ENCODE results near the gene GNGT2. TPM values are rescaled to one million over a fixed set of nuclear protein-coding genes. Genes with fewer than 3 reads are reported as not detected.
"Not testable (repeated sequence)": the region's sequence is repeated elsewhere in the genome, so short reads cannot be mapped to it uniquely, and the experiment has no call there.

GNGT2 gene
- total RNA-seq, 4 donors from 2014 or later = 1.5 to 4.2 (median 2.7) TPM

DNA sequence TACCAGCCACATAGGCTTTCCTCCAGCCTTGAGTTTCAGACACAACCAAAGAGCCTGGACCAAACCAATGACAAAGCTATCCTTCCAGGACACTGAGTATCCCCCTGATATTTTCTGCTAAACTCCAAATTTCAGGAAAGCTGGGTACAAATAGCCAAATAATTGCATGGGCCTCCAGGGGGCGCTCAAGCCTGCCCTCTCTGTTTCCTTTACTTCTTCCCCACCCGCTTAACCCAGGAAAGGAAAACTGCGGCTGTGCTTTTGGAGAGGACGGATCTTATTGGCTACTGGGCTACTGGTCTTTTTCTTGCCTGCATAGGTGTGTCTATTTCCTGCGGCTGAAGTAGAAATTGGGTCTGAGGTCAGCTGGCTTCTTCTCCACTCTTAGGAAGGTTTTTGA lies 30.1 kb downstream of the GNGT2 start:
- intact Hi-C loops (cut with DNase I) = no loop called here

GRCh38 chr17:49175978-49176377 lies 34.4 kb downstream of the GNGT2 start:
- H3K4me3 ChIP-seq (replicated peaks in 1 of 3); intact Hi-C loops (cut with DNase I); H3K36me3 ChIP-seq; H3K4me1 ChIP-seq; DNase-seq; H3K27ac ChIP-seq; H3K27me3 ChIP-seq; H3K9me3 ChIP-seq: not testable (repeated sequence)
- 92 to 93% methylated on average over 11 of the region's 11 CpGs for WGBS, 2 donors

More for the DNA sequence above, 30.1 kb downstream of the GNGT2 start:
- Histone ChIP-seq H3K4me3 (replicated peaks in 1 of 3) (no peak overlapping the region), H3K4me1 (peaks cover 0 to 5% of the 10 kb centered on the region in 2 donors), H3K27me3 (no peaks in the 10 kb centered on the region), H3K9me3 (no peaks in the 10 kb centered on the region), H3K27ac (no peak overlapping the region), H3K36me3 (no peaks in the 10 kb centered on the region)
- peak; percentile 68 to 71 for DNase-seq
- TF ChIP-seq, protein P1, sequence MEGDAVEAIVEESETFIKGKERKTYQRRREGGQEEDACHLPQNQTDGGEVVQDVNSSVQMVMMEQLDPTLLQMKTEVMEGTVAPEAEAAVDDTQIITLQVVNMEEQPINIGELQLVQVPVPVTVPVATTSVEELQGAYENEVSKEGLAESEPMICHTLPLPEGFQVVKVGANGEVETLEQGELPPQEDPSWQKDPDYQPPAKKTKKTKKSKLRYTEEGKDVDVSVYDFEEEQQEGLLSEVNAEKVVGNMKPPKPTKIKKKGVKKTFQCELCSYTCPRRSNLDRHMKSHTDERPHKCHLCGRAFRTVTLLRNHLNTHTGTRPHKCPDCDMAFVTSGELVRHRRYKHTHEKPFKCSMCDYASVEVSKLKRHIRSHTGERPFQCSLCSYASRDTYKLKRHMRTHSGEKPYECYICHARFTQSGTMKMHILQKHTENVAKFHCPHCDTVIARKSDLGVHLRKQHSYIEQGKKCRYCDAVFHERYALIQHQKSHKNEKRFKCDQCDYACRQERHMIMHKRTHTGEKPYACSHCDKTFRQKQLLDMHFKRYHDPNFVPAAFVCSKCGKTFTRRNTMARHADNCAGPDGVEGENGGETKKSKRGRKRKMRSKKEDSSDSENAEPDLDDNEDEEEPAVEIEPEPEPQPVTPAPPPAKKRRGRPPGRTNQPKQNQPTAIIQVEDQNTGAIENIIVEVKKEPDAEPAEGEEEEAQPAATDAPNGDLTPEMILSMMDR (IDR thresholded peaks at IDR 0.05) = peak; percentile 43 to 79 (median 71)
- no peak for TF ChIP-seq POLR2A (IDR thresholded peaks at IDR 0.05)
- WGBS, 2 donors = 10 to 18% methylated on average over 5 of the region's 5 CpGs

GRCh38 chr17:49170711-49171110 lies 39.7 kb downstream of the GNGT2 start:
- DNase-seq; H3K9me3 ChIP-seq; H3K36me3 ChIP-seq; H3K27ac ChIP-seq; H3K27me3 ChIP-seq; intact Hi-C loops (cut with DNase I); H3K4me3 ChIP-seq (replicated peaks in 1 of 3): not testable (repeated sequence)
- 78 to 88% methylated on average over 3 of the region's 3 CpGs for WGBS, 2 donors
- H3K4me1 ChIP-seq = peaks cover 9 to 13% of the 10 kb centered on the region in 2 donors

- Histone ChIP-seq H3K9me3 (no peaks in the 10 kb centered on the region), H3K27me3 (no peaks in the 10 kb centered on the region), H3K36me3 (no peaks in the 10 kb centered on the region), H3K4me3 (replicated peaks in 1 of 3) (no peak overlapping the region), H3K27ac (no peak overlapping the region), H3K4me1 (peaks cover 9 to 13% of the 10 kb centered on the region in 2 donors)
- 75 to 94% methylated on average over 2 of the region's 2 CpGs for WGBS, 2 donors
- DNase-seq = no peak
- intact Hi-C loops (cut with DNase I) = no loop called here
- TF ChIP-seq POLR2A (IDR thresholded peaks at IDR 0.05) = no peak
- TF ChIP-seq, protein P1 (IDR thresholded peaks at IDR 0.05) = no peak
These were observed 40.2 kb downstream of the GNGT2 start for GRCh38 chr17:49170216-49170615.

DNA sequence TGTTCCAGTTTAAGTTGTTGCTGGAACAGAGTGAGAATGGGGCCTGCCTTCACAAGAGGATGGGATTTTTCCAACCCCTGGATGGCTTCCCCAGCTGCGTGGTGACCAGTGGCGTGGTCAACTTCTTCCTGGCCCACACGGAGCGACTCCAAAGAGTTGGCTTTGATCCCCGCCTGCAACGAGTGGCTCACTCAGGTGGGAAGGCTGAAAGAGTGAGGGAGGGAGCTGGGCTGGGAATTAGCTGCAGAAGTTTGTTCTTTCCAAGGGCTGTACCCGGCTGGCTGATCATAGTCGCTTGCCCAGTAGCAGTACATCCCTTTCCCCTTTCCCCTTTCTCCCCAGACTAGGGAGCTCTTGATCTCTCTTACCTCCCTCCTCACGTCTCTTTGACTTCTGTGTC lies 41.7 kb downstream of the GNGT2 start:
- intact Hi-C loops (cut with DNase I) = no loop called here
- no peaks in the 10 kb centered on the region for H3K36me3 ChIP-seq
- 35 to 40% methylated on average over 9 of the region's 9 CpGs for WGBS, 2 donors
- H3K9me3 ChIP-seq = no peaks in the 10 kb centered on the region
- H3K4me1 ChIP-seq = peaks cover 9 to 13% of the 10 kb centered on the region in 2 donors
- no peak overlapping the region for H3K4me3 ChIP-seq (replicated peaks in 1 of 3)
- DNase-seq = peak; percentile 75 to 80
- no peaks in the 10 kb centered on the region for H3K27me3 ChIP-seq
- TF ChIP-seq, protein P1 (IDR thresholded peaks at IDR 0.05) = no peak
- TF ChIP-seq POLR2A (IDR thresholded peaks at IDR 0.05) = no peak
- H3K27ac ChIP-seq = peak overlapping the region in 1 of 3 donors; percentile 48

GRCh38 chr17:49165143-49165542 lies 45.2 kb downstream of the GNGT2 start:
- 93 to 94% methylated on average over 2 of the region's 2 CpGs for WGBS, 2 donors
- Histone ChIP-seq H3K27me3 (no peaks in the 10 kb centered on the region), H3K36me3 (no peaks in the 10 kb centered on the region), H3K4me3 (replicated peaks in 1 of 3) (no peak overlapping the region), H3K9me3 (no peaks in the 10 kb centered on the region), H3K27ac (no peak overlapping the region), H3K4me1 (peaks cover 12 to 13% of the 10 kb centered on the region in 2 donors)
- no peak for DNase-seq
- no peak for TF ChIP-seq POLR2A (IDR thresholded peaks at IDR 0.05)
- TF ChIP-seq, protein P1 (IDR thresholded peaks at IDR 0.05) = no peak
- intact Hi-C loops (cut with DNase I) = no loop called here
